Measurements from ENCODE around the gene OCIAD1.
"Not testable (repeated sequence)": the region's sequence is repeated elsewhere in the genome, so short reads cannot be mapped to it uniquely, and the experiment has no call there.

The OCIAD1 gene

DNA sequence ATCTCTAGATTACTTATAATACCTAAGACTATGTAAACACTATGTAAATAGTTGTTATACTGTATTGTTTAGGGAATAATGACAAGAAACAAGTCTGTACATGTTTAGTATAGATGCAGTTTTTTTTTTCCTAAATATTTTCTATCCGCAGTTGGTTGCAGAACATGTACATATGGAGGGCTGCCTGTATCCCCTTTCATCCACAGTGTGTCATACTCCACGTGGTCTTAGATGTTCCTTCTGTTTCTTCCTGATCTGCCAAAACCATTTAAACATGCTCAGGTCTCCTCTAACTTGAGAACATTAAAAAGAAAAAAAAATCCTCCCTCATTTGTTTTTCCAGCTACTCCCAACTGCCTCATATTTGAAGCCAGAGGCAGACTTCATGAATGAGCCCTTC, 14.0 kb downstream of the OCIAD1 start:
- H3K4me3 ChIP-seq (ENCODE audit: low read depth, low read length) = no peak overlapping the region
- TF ChIP-seq, protein P1, sequence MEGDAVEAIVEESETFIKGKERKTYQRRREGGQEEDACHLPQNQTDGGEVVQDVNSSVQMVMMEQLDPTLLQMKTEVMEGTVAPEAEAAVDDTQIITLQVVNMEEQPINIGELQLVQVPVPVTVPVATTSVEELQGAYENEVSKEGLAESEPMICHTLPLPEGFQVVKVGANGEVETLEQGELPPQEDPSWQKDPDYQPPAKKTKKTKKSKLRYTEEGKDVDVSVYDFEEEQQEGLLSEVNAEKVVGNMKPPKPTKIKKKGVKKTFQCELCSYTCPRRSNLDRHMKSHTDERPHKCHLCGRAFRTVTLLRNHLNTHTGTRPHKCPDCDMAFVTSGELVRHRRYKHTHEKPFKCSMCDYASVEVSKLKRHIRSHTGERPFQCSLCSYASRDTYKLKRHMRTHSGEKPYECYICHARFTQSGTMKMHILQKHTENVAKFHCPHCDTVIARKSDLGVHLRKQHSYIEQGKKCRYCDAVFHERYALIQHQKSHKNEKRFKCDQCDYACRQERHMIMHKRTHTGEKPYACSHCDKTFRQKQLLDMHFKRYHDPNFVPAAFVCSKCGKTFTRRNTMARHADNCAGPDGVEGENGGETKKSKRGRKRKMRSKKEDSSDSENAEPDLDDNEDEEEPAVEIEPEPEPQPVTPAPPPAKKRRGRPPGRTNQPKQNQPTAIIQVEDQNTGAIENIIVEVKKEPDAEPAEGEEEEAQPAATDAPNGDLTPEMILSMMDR (IDR thresholded peaks at IDR 0.05; ENCODE audit: low read depth, low read length) = no peak
- in situ Hi-C loops (cut with HindIII; ENCODE audit: low sequenced_read_pairs) = no loop called here
- no peak for DNase-seq (ENCODE audit: low read depth, low spot score)

DNA sequence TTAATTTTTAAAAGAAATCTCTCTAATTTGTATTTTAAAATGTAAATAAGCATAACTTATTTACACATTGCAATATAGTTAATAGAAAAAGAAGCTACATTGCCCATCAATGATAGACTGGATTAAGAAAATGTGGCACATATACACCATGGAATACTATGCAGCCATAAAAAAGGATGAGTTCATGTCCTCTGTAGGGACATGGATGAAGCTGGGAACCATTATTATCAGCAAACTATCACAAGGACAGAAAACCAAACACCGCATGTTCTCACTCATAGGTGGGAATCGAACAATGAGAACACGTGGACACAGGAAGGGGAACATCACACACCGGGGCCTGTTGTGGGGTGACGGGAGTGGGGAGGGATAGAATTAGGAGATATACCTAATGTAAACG, 17.9 kb downstream of the OCIAD1 start:
- H3K4me3 ChIP-seq (ENCODE audit: low read depth, low read length); DNase-seq (ENCODE audit: low read depth, low spot score); in situ Hi-C loops (cut with HindIII; ENCODE audit: low sequenced_read_pairs): not testable (repeated sequence)

DNA sequence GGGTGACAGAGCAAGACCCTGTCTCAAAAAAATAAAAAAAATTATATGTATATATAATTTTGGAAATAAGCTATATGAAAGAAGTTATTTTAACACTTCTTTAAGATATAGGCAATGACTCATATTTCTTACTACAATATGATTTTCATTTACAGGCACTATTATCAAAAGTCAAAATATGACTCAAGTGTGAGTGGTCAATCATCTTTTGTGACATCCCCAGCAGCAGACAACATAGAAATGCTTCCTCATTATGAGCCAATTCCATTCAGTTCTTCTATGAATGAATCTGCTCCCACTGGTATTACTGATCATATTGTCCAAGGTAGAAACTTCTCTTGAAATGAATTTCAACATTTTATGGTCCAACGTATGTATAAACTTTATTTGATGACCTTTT, 20.8 kb downstream of the OCIAD1 start:
- H3K4me3 ChIP-seq (ENCODE audit: low read depth, low read length) = no peak overlapping the region
- in situ Hi-C loops (cut with HindIII; ENCODE audit: low sequenced_read_pairs) = no loop called here
- DNase-seq (ENCODE audit: low read depth, low spot score) = no peak
- TF ChIP-seq, protein P1 (IDR thresholded peaks at IDR 0.05; ENCODE audit: low read depth, low read length) = no peak

DNA sequence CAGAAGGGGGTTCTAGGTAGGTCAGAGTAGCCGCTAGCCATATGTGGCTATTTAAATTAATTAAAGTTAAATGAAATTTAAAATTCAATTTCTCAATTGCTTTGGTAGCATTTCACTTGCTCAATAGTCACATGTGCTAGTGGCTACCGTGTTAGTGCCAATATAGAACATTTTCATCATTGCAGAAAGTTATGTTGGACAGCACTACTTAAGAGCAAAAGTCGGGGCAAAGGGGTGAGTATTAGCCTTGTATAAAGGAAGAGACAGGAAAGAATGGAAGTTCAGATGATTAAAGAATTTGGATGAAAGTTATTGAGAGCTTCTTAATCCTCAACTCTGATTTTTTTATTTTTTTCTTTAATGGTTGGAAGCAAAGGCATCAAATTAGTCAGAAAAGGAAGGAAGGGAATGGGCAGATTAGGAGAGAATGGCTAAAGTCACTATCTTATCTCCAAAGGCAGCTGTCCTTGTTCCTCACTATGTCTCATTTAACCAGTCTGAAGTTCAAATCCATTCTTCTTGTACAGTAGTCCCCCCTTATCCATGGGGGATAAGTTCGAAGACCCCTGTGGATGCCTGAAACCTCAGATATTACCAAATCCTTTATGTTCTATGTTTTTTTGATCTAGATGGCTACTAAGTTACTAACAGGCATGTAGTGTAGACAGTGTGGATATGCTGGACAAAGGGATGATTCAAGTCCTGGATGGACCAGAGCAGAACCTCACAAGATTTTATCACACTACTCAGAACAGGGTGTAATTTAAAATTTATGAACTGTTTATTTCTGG, 22.9 kb downstream of the OCIAD1 start:
- DNase-seq (ENCODE audit: low read depth, low spot score) = no peak
- in situ Hi-C loops (cut with HindIII; ENCODE audit: low sequenced_read_pairs) = no loop called here
- H3K4me3 ChIP-seq (ENCODE audit: low read depth, low read length) = no peak overlapping the region
- TF ChIP-seq, protein P1 (IDR thresholded peaks at IDR 0.05; ENCODE audit: low read depth, low read length) = no peak

DNA sequence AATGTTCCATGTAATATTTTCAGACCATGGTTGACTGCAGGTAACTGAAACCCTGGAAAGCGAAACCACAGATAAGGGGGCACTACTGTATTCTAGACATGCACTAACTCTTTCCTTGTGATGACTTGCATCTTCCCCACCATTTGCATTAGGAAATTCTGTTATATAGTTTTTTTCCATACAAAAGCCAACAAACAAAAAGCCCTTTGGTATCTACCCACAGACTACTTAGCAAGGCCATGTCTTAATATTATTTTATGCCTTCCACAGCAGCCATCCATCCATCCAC, 23.5 kb downstream of the OCIAD1 start:
- DNase-seq (ENCODE audit: low read depth, low spot score) = no peak
- H3K4me3 ChIP-seq (ENCODE audit: low read depth, low read length) = no peak overlapping the region
- in situ Hi-C loops (cut with HindIII; ENCODE audit: low sequenced_read_pairs) = no loop called here
- TF ChIP-seq, protein P1 (IDR thresholded peaks at IDR 0.05; ENCODE audit: low read depth, low read length) = no peak

DNA sequence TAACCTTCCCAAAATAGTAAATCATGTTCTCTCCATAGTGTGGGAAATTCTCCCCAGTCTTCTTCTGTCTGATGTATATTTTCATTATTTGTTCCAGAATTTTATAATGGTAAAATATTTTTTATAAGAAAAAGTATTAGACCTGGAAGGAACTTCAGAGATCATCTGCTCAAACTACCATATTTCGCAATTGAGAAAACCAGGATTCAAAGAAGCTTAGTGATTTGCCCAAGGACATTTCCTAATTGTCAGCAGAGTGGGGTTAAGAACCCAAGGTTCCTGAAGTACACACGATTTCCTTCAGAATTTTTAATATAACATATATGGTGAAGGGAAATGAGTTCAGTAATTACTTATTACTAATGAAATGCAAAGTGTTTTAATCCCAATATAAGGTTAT, 24.1 kb downstream of the OCIAD1 start:
- in situ Hi-C loops (cut with HindIII; ENCODE audit: low sequenced_read_pairs) = no loop called here

DNA sequence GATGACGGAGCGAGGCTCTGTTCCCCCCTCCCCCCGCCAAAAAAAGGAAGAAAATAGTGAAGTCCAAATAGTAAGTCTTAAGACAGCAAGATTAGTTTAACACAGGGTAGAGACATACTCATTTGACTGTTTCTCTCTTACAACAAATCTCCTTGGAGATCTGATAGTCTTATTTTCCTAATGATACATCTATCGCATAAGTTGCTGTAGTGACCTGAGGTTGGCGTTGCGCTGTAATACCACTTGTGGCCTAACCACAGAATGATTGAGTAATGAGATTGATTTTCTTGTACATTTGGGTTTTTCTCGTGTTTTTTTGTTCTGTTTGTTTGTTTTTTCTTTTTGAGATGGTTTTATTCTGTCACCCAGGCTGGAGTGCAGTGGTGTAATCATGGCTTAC, 27.2 kb downstream of the OCIAD1 start:
- no peak overlapping the region for H3K4me3 ChIP-seq (ENCODE audit: low read depth, low read length)
- no peak for DNase-seq (ENCODE audit: low read depth, low spot score)
- in situ Hi-C loops (cut with HindIII; ENCODE audit: low sequenced_read_pairs) = no loop called here
- TF ChIP-seq, protein P1 (IDR thresholded peaks at IDR 0.05; ENCODE audit: low read depth, low read length) = no peak

More for the DNA sequence above, 24.1 kb downstream of the OCIAD1 start:
- H3K4me3 ChIP-seq (ENCODE audit: low read depth, low read length) = no peak overlapping the region
- TF ChIP-seq, protein P1 (IDR thresholded peaks at IDR 0.05; ENCODE audit: low read depth, low read length) = no peak
- no peak for DNase-seq (ENCODE audit: low read depth, low spot score)
